SK-N-SH (cell line): ENCODE measurements around the gene CAD.

Source experiments
- EP300 ChIP-seq, 2 experiments: IDR thresholded peaks; 2 replicates each; pipeline versions ENCODE4 v1.4.0 to v1.6.1; 2012; ENCODE audit warnings: borderline replicate concordance in 1 of 2, low read depth in 1 of 2, low read length in 1 of 2
- EZH2phosphoT487 ChIP-seq: fragments of 200-600 bp; sonication (generic); IDR thresholded peaks from 2 replicates; pipeline ENCODE4 v1.6.1; 2017; ENCODE audit warnings: low read depth, mixed run types, mild to moderate bottlenecking, antibody characterized with exemption, moderate library complexity, borderline replicate concordance
- RAD21 ChIP-seq: IDR thresholded peaks from 2 replicates; pipeline ENCODE4 v1.6.1; 2012; ENCODE audit warnings: mild to moderate bottlenecking, low read length
- SMC3 ChIP-seq: IDR thresholded peaks from 2 replicates; pipeline ENCODE4 v1.6.1; 2012; ENCODE audit warnings: low read depth, low read length, improper control_type of control experiment
- TAF1 ChIP-seq: IDR thresholded peaks from 2 replicates; pipeline ENCODE4 v1.6.1; 2012; ENCODE audit warnings: low read depth, mild to moderate bottlenecking, low read length, moderate library complexity, borderline replicate concordance
- TCF12 ChIP-seq: IDR thresholded peaks from 2 replicates; pipeline ENCODE4 v1.4.0; 2012
- TF ChIP-seq, protein P1 (sequence below): fragments of 200-600 bp; sonication (generic); IDR thresholded peaks from 2 replicates; pipeline ENCODE4 v1.6.1; 2017; ENCODE audit warnings: antibody characterized with exemption, mild to moderate bottlenecking, moderate library complexity

DNA sequence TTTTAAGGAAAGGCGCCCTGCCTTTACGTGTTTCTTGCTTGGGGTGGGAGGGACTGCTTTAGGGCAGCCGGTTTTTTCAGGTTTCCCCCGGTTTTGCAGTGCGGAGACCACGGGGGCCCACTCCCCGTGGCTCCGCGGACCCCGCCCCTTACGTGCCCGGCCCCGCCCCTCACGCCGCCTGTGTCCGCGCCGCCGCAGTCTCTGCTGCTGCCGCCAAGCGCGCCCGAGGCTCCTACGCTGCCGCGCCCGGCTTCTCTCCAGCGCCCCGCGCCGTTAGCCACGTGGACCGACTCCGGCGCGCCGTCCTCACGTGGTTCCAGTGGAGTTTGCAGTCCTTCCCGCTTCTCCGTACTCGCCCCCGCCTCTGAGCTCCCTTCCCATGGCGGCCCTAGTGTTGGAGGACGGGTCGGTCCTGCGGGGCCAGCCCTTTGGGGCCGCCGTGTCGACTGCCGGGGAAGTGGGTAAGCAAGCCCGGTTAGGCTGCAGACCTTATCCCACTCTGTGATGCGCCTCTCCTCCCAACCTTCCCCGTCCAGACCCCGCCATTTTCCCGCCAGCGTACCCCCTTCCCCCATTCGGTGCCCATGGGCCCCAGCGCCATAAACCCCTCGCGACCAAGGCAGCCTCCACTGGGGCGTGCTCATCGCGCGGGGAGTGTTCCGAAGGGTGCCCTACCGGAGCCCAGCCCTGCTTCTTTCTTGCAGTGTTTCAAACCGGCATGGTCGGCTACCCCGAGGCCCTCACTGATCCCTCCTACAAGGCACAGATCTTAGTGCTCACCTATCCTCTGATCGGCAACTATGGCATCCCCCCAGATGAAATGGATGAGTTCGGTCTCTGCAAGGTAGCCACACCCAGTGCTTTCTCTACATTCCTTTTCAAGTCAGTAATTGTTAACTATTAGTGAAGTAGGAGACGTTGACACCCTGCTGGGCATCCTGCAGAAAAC lies at the start of gene CAD:
- TF ChIP-seq, protein P1, sequence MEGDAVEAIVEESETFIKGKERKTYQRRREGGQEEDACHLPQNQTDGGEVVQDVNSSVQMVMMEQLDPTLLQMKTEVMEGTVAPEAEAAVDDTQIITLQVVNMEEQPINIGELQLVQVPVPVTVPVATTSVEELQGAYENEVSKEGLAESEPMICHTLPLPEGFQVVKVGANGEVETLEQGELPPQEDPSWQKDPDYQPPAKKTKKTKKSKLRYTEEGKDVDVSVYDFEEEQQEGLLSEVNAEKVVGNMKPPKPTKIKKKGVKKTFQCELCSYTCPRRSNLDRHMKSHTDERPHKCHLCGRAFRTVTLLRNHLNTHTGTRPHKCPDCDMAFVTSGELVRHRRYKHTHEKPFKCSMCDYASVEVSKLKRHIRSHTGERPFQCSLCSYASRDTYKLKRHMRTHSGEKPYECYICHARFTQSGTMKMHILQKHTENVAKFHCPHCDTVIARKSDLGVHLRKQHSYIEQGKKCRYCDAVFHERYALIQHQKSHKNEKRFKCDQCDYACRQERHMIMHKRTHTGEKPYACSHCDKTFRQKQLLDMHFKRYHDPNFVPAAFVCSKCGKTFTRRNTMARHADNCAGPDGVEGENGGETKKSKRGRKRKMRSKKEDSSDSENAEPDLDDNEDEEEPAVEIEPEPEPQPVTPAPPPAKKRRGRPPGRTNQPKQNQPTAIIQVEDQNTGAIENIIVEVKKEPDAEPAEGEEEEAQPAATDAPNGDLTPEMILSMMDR = peak; percentile 21
- TF ChIP-seq EP300 (IDR thresholded peaks at IDR 0.05; ENCODE audit: borderline replicate concordance in 1 of 2, low read depth in 1 of 2, low read length in 1 of 2) = no peak; a peak in 1 of 4 replicates
- TF ChIP-seq EZH2phosphoT487 = no peak
- no peak for TF ChIP-seq TCF12
- no peak for TF ChIP-seq RAD21
- no peak for TF ChIP-seq SMC3
- TF ChIP-seq TAF1 = peak; percentile 52; the same call in 1 of the 2 replicates
